Inflammatory macrophage treated with lipopolysaccharide for 4 hours (primary cell): Measurements from ENCODE around the gene CD81.

ENCODE experiments used
- DNase-seq: peaks from one replicate; pipeline ENCODE4 v3.0.0-alpha.2; 2020

The CD81 gene

GRCh38 chr11:2422461-2423156 lies 45.5 kb downstream of the CD81 start:
- no peak for DNase-seq

GRCh38 chr11:2423157-2424025 lies 46.3 kb downstream of the CD81 start:
- DNase-seq, result no peak

GRCh38 chr11:2424811-2425495 lies 47.8 kb downstream of the CD81 start:
- peak; percentile 63 for DNase-seq

GRCh38 chr11:2425506-2425905 lies 48.4 kb downstream of the CD81 start:
- DNase-seq, result no peak

- DNase-seq, result no peak
These were observed 49.1 kb downstream of the CD81 start for GRCh38 chr11:2426221-2426620.

- DNase-seq, result no peak
These were observed 49.9 kb downstream of the CD81 start for GRCh38 chr11:2426826-2427521.

GRCh38 chr11:2427721-2428321 lies 50.7 kb downstream of the CD81 start:
- DNase-seq, result no peak

- DNase-seq, result peak; percentile 72
These were observed 51.2 kb downstream of the CD81 start for GRCh38 chr11:2428322-2428795.

- DNase-seq, result no peak
These were observed 54.3 kb downstream of the CD81 start for GRCh38 chr11:2431395-2431794.

- no peak for DNase-seq
These were observed 55.1 kb downstream of the CD81 start for GRCh38 chr11:2432171-2432621.

GRCh38 chr11:2432628-2433071 lies 55.5 kb downstream of the CD81 start:
- DNase-seq, result no peak

- no peak for DNase-seq
These were observed 56.2 kb downstream of the CD81 start for GRCh38 chr11:2433106-2433925.

- no peak for DNase-seq
These were observed 56.9 kb downstream of the CD81 start for GRCh38 chr11:2434008-2434407.

GRCh38 chr11:2434506-2435255 lies 57.6 kb downstream of the CD81 start:
- DNase-seq, result no peak

- DNase-seq, result no peak
These were observed 58.3 kb downstream of the CD81 start for GRCh38 chr11:2435288-2436012.

- no peak for DNase-seq
These were observed 59.0 kb downstream of the CD81 start for GRCh38 chr11:2436013-2436520.

- no peak for DNase-seq
These were observed 59.5 kb downstream of the CD81 start for GRCh38 chr11:2436521-2437031.

- no peak for DNase-seq
These were observed 60.4 kb downstream of the CD81 start for GRCh38 chr11:2437516-2437915.

- DNase-seq, result no peak
These were observed 62.7 kb downstream of the CD81 start for GRCh38 chr11:2439820-2440219.
